HG03039 (cell line): Measurements from ENCODE around the gene KCNJ18.
"Not testable (repeated sequence)": the region's sequence is repeated elsewhere in the genome, so short reads cannot be mapped to it uniquely, and the experiment has no call there.

Experiments
- ATAC-seq: cut with Tn5 transposase; IDR thresholded peaks from one replicate; pipeline ENCODE4 v1.9.1; 2021; ENCODE audit warnings: mild to moderate bottlenecking, moderate library complexity; ENCODE audit not compliant: unreplicated experiment

KCNJ18 gene

DNA sequence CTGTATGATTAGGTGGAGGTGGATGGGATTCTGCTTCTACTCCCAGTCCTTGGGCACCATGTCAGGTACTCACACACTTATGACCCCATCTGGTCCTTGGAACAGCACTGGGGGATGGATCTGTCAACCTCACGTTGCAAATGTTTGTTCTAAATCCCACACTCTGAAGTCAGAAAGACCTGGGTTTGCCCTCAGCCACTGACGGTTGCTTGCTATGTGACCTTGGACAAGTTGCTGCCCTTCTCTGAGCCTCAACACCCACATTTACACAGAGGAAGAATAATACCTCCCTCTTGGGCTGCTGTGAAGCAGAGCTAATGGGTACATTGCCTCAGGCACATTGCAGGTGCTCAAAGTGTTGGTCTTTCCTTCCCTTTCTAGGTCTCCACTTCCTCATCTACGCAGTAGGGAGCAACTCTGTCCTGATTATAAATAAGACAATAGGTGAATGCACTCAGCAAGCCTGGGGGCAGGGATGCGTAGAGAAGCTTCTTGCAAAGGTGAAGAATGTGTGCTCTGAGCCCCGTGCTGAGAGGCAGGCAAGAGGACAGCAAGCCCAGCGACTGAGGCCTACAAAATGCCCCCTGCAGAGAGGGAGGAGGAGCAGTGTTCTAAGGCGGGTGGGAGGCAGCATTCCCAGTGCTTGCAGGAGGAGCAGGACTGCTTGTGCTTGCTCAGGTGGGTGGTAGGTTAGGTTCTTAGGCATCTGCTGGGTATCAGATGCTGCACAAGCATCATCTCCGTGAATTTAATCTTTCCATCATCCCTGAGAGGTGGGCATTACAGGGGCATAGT lies 21.8 kb upstream of the KCNJ18 start:
- ATAC-seq, result not testable (repeated sequence)

DNA sequence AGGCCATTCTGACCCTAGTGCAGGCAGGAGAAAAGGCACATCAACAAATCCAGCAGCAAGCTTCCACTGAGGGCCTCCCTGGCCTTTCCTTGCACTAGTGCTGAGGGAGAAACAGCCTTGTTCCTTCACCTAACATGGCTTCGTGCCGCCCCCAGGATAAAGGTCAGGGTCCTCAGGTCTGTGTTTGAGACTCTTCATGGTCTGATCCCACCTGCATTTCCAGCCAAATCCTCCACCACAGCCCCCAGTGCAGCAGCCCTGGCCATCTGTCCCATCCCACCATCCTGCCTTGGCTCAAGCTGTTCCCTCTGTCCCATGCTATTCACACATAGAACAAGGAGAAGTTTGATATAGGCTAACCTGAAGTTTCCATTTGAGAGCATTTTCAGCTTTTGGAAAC lies 20.9 kb upstream of the KCNJ18 start:
- ATAC-seq, result not testable (repeated sequence)

DNA sequence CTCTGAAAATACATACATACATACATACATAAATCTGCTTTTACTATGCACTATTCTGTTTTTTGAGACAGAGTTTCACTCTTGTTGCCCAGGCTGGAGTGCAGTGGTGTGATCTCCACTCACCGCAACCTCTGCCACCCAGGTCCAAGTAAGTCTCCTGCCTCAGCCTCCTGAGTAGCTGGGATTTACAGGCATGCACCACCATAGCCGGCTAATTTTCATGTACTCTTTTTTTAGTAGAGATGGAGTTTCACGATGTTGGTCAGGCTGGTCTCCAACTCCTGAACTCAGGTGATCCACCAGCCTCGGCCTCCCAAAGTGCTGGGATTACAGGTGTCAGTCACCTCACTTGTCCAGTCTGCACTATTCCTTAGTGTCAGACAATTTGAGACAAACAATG lies 20.5 kb upstream of the KCNJ18 start:
- not testable (repeated sequence) for ATAC-seq

DNA sequence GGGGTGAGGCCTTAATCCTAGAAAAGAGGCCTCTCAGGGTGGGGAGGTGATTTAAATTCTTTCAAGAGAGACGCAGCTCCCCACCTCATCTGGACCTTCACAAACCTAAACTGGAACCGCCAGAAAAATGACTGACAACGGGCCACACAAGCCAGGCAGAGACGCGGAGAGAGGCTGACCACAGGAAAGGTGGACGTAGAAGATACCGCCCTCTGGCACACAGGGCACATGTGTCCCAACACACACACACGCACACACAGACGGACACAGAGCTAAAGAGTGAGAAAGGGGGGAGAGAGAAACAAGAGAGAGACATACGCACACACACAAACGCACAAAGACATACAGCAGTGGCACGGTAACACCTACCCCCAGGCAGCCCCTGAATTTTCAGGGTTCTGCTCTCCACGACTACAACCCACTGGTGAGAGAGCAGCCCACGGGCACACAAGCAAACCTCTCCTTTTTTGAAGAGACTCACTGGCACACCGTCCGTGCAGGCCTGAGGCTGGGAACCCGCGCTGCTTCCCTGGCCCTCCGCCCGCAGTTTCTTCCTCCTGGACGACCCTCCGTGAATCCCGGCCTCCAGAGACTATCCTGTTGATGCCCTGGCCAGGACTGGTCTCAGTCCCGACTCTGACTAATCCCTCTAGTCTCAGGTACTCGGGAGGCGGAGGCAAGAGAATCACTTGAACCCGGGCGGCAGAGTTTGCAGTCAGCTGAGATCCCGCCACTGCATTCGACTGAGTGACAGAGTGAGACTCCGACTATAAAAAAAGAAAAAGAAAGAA lies 18.7 kb upstream of the KCNJ18 start:
- not testable (repeated sequence) for ATAC-seq

DNA sequence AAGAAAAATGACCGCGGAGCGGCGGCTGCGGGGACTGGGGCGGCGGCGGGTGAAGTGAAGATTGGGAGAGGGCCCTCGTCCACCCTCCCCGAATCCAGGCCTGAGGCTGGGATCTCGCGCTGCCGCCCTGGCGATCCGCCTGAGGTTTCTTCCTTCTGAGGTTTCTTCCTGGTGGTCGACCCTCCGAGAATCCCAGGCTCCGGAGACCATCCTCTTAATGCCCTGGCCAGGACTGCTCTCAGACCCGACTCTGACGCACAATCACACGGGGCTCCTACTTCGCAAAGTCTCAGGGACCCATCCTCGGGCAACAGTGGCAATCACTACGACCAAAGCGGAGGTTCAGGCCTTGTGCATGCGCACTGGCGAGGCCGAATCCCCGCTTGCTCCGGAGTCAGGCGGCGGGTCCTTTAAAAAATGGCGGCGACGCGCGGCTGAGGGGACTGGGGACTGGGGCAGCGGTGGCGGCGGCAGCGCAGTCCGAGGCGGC lies 18.0 kb upstream of the KCNJ18 start:
- no peak for ATAC-seq

DNA sequence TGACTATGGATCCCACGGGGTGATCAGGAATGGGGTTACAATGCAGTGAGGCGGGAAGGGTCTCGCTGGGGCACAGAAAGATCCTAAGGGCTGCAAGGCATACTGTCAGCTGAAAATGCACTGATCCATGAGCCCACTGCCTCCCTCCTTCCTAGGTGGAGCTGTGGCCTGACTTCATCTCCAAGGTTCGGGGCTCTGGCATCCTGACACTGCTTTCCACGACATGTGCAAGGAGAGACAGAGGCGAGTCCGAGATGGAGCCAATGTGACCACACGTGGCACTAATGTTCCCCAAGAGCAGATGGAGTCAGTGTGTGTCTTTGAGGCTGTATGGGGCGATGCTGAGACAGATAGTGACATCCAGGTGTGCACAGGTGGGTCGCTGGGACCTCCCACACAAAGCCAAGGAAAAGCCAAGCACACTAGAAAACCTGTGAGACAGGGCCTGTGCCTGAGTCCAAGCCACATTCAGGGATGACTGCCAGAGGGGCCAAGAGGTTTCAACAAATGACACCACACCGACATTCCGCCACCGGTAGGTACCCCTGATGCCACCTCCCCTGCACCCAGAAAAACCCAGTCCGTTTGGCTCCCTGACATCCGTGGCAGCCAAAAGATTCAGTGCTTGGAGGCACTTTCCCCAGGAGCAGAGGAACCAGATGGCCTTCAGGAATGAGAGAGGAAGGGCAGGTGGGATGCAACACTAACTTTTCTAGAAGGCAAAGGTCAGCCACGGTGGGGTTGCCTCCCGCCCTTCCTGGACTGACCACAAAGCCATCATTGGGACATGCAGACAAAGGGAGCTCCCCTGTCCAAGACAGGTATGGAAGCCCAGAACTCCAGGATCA lies 17.2 kb upstream of the KCNJ18 start:
- ATAC-seq, result not testable (repeated sequence)

DNA sequence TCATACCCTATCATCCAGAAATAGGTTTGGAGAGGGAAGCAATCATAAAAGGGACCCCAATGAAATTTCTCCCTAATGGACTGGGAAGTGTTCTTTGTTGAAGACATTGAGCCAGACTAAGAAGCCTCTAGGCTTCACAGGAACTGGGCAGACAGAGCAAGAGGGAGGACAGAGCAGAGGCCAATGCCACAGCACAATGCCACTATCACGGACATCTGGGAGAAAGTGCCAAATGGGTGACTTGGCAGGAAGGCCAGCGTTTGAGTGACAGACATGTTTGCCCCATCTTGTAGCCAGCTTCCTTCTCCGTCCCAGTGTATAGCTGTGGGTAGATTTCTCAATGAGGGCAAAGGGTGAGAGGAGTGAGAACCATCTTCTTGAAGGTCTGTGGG lies 16.6 kb upstream of the KCNJ18 start:
- not testable (repeated sequence) for ATAC-seq

DNA sequence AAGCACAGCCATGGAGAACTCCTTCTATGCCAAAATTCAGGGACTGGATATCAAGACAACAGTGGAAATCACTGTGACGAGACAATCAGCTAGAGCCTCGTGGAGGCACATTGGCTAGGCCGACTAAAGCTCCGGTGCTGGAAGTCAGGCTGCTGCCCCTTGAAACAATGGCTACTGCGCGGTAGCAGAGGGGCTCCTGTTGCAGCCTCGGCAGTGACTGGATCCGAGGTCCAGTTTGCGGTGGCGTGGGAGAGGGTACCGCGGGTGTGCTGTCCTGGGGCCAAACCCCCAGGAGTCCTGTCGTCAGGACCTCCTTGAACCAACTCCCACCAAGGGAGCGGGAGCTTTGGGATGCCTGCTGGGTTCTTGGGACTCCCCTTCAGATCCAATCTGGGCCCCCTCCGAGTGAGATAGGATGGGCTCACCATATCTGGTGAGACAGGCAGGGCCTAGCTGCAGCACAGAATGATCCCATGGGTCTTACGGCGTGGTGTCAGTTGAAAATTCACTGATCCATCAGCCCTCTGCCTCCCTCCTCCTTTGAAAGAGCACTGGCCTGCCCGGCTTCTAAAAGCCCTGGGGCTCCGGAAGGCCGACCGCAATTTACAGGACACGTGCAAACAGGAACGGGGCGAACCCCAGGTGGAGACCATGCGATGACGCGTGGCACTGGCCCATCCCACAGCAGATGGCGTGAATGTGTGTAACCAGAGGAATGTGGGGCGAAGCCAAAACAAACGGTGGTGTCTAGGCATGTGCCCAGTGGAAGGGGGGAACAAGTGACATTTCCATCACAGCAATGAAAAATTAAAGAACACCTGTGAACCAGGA lies 15.8 kb upstream of the KCNJ18 start:
- ATAC-seq, result no peak

DNA sequence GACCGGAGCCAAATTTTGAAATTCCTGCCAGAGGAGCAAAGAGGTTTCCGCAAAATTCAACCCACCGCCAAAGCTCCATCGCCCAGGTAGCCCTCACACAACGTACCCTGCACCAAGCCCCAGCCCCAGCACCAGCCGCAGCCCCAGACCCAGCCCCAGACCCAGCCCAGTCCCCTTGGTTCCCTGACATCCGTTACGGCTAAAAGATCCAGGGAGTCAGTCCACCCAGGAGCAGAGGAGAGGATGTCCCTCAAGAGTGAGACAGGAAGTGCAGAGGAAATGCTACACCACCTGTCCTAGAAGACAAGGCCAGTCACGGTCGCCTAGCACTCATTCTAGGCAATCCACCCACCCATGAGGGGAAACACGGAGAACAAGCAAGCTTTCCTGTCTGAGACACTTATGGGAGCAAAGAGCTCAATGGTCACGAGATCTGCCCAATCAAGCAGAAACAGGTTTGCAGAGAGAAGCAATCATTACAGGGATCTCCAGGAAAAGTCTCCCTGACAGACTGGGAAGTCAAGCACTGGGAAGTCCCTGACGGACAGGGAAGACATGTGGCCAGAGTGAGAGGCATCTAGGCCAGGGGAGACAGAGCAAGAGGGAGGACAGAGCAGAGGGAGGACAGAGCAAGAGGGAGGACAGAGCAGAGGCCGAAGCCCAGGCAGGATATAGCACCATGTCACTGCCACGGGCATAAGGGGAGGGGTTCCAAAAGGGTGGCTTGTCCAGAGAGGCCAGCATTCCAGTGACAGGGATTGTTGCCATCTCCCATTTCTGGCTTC lies 15.0 kb upstream of the KCNJ18 start:
- ATAC-seq, result no peak

DNA sequence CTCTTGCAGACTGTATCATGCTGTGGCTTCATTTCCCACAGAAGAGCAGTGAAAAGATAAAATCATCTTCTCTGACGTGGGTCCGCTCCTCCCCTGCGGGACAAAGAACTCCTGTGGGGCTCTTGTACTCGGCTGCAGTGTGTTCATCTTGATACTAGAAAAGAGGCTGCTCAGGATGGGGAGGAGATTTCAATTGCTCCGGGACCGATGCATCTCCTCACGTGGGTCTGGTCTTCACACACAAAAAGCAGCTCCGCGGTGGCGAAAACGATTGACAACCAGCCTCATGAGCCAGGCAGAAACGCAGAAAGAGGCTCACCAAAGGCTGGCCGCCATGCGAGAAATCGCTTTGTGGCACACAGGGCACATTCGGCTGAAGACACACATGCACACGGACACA lies 14.4 kb upstream of the KCNJ18 start:
- ATAC-seq, result no peak

DNA sequence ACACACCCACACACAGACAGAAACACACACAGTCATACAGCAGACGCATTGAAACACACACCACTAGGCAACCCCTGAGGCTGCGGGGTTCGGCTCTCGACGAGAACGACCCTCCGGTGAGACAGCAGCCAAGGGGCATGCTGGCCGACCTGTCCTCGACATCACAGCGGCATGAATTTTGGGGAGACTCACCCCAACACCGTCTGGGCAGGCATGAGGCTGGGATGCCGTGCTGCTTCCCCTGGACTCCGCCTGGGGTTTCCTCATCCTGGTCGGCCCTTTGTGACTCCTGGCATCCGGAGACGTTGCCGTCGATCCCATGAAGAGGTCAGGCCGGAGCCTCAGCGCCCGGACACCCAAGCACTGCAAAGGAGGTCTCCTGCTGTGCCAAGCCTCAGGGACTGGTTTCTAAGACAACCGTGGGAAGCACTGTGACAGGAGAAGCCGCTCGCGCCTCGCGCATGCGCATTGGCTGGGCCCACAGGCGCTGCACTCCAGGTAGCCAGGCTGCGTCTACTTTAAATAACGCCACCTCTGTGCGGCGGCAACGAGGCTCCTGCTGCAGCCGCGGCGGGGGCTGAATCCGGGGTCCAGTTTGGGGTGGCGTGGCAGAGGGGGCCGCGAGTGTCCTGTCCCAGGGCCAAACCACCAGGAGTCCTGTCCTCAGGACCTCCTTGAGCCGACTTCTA lies 13.8 kb upstream of the KCNJ18 start:
- ATAC-seq, result no peak

DNA sequence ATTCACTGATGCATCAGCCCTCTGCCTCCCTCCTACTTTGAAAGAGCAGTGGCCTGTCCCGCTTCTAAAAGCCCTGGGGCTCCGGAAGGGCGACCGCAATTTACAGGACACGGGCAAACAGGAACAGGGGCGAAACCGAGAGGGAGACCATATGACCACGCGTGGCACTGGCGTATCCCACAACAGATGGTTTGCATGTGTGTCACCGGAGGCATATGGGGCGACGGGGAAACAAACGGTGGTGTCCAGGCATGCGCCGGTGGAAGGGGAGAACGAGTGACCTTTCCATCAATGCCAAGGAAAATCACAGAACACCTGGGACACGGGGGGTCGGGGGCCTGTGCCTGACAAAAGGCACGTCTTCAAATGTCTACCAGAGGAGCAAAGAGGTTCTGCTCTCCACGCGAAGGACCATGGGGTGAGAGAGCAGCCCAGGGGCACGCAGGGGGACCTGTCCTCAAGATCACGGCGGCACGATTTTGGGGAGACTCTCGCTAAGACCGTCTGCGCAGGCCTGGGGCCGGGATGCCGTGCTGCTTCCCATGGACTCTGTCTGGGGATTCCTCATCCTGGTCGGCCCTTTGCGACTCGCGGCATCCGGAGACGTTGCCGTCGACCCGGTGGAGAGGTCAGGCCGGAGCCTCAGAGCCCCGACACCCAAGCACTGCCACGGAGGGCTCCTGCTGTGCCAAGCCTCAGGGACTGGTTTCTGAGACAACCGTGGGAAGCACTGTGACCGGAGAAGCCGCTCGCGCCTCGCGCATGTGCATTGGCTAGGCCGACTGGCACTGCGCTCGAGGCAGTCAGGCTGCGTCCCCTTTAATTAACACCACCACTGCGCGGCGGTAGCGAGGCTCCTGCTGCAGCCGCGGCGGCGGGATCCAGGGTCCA lies 12.8 kb upstream of the KCNJ18 start:
- ATAC-seq, result no peak

DNA sequence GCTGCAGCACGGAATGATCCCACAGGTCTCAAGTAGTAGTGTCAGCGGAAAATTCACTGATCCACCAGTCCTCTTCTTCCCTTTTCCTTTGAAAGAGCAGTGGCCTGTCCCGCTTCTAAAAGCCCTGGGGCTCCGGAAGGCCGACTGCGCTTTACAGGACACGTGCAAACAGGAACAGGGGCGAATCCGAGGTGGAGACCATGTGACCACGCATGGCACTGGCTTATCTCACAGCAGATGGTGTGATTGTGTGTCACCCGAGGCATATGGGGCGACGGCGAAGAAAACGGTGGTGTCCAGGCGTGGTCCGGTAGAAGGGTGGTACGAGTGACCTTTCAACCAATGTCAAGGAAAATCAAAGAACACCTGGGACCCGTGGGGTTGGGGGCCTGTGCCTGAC lies 12.0 kb upstream of the KCNJ18 start:
- no peak for ATAC-seq

DNA sequence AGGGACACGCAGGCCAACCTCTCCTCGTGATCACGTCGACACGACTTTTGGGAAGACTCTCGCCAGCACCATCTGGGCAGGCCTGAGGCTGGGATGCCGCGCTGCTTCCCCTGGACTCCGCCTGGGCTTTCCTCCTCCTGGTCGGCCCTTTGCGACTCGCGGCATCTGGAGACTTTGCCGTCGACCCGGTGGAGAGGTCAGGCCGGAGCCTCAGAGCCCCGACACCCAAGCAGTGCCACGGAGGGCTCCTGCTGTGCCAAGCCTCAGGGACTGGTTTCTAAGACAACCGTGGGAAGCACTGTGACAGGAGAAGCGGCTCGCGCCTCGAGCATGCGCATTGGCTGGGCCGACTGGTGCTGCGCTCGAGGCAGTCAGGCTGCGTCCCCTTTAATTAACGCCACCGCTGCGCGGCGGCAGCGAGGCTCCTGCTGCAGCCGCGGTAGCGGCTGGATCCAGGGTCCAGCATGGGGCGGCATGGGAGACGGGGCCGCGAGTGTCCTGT lies 11.4 kb upstream of the KCNJ18 start:
- ATAC-seq, result not testable (repeated sequence)

DNA sequence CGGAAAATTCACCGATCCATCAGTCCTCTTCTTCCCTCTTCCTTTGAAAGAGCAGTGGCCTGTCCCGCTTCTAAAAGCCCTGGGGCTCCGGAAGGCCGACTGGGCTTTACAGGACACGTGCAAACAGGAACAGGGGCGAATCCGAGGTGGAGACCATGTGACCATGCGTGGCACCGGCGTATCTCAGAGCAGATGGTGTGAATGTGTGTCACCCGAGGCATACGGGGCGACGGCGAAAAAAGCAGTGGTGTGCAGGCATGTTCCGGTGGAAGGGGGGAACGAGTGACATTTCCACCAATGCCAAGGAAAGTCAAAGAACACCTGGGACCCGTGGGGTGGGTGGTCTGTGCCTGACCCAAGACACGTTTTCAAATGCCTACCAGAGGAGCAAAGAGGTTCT lies 10.7 kb upstream of the KCNJ18 start:
- not testable (repeated sequence) for ATAC-seq

DNA sequence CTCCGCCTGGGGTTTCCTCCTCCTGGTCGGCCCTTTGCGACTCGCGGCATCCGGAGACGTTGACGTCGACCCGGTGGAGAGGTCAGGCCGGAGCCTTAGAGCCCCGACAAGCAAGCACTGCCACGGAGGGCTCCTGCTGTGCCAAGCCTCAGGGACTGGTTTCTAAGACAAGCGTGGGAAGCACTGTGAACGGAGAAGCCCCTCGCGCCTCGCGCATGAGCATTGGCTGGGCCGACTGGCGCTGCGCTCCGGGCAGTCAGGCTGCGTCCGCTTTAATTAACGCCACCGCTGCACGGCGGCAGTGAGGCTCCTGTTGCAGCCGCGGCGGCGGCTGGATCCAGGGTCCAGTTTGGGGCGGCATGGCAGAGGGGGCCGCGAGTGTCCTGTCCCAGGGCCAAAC lies 10.2 kb upstream of the KCNJ18 start:
- not testable (repeated sequence) for ATAC-seq

DNA sequence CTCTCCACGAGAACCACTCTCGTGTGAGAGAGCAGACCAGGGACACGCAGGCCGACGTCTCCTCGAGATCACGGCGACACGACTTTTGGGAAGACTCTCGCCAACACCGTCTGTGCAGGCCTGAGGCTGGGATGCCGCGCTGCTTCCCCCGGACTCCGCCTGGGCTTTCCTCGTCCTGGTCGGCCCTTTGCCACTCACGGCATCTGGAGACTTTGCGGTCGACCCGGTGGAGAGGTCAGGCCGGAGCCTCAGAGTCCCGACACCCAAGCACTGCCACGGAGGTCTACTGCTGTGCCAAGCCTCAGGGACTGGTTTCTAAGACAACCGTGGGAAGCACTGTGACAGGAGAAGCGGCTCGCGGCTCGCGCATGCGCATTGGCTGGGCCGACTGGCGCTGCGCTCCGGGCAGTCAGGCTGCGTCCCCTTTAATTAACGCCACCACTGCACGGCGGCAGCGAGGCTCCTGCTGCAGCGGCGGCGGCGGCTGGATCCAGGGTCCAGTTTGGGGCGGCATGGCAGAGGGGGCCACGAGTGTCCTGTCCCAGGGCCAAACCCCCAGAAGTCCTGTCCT lies 9.1 kb upstream of the KCNJ18 start:
- not testable (repeated sequence) for ATAC-seq
